ENCODE data around the gene PTPRD.

Gene PTPRD

GRCh38 chr9:8809741-8810140 lies 1803.1 kb downstream of the PTPRD start:
- no peak for DNase-seq (ENCODE audit: low read depth in 2 of 2, low spot score in 1 of 2)

GRCh38 chr9:8806150-8806549 lies 1806.7 kb downstream of the PTPRD start:
- DNase-seq (ENCODE audit: low read depth in 2 of 2, low spot score in 1 of 2): no peak

GRCh38 chr9:8804613-8805012 lies 1808.2 kb downstream of the PTPRD start:
- DNase-seq (ENCODE audit: low read depth in 2 of 2, low spot score in 1 of 2): no peak

- DNase-seq (ENCODE audit: low read depth in 2 of 2, low spot score in 1 of 2): no peak
These were observed 1810.6 kb downstream of the PTPRD start for GRCh38 chr9:8802242-8802641.

- no peak for DNase-seq (ENCODE audit: low read depth in 2 of 2, low spot score in 1 of 2)
These were observed 1812.6 kb downstream of the PTPRD start for GRCh38 chr9:8800196-8800595.

GRCh38 chr9:8799615-8800014 lies 1813.2 kb downstream of the PTPRD start:
- DNase-seq (ENCODE audit: low read depth in 2 of 2, low spot score in 1 of 2): no peak

- no peak for DNase-seq (ENCODE audit: low read depth in 2 of 2, low spot score in 1 of 2)
These were observed 1813.6 kb downstream of the PTPRD start for GRCh38 chr9:8799206-8799605.

- no peak for DNase-seq (ENCODE audit: low read depth in 2 of 2, low spot score in 1 of 2)
These were observed 1828.0 kb downstream of the PTPRD start for GRCh38 chr9:8784838-8785237.

GRCh38 chr9:8783941-8784340 lies 1828.9 kb downstream of the PTPRD start:
- no peak for DNase-seq (ENCODE audit: low read depth in 2 of 2, low spot score in 1 of 2)

- DNase-seq (ENCODE audit: low read depth in 2 of 2, low spot score in 1 of 2): no peak
These were observed 1830.6 kb downstream of the PTPRD start for GRCh38 chr9:8782237-8782636.

- DNase-seq (ENCODE audit: low read depth in 2 of 2, low spot score in 1 of 2): no peak
These were observed 1831.3 kb downstream of the PTPRD start for GRCh38 chr9:8781458-8781857.

- DNase-seq (ENCODE audit: low read depth in 2 of 2, low spot score in 1 of 2): no peak
These were observed 1832.4 kb downstream of the PTPRD start for GRCh38 chr9:8780386-8780785.

- no peak for DNase-seq (ENCODE audit: low read depth in 2 of 2, low spot score in 1 of 2)
These were observed 1833.3 kb downstream of the PTPRD start for GRCh38 chr9:8779478-8779877.

GRCh38 chr9:8778356-8778755 lies 1834.4 kb downstream of the PTPRD start:
- DNase-seq (ENCODE audit: low read depth in 2 of 2, low spot score in 1 of 2): no peak

- DNase-seq (ENCODE audit: low read depth in 2 of 2, low spot score in 1 of 2): no peak
These were observed 1840.5 kb downstream of the PTPRD start for GRCh38 chr9:8772302-8772701.

- no peak for DNase-seq (ENCODE audit: low read depth in 2 of 2, low spot score in 1 of 2)
These were observed 1843.6 kb downstream of the PTPRD start for GRCh38 chr9:8769153-8769552.

- DNase-seq (ENCODE audit: low read depth in 2 of 2, low spot score in 1 of 2): no peak
These were observed 1846.7 kb downstream of the PTPRD start for GRCh38 chr9:8766096-8766495.

GRCh38 chr9:8764051-8764450 lies 1848.8 kb downstream of the PTPRD start:
- DNase-seq (ENCODE audit: low read depth in 2 of 2, low spot score in 1 of 2): no peak

GRCh38 chr9:8762479-8763085 lies 1850.2 kb downstream of the PTPRD start:
- DNase-seq (ENCODE audit: low read depth in 2 of 2, low spot score in 1 of 2): no peak

GRCh38 chr9:8760000-8760767 lies 1852.6 kb downstream of the PTPRD start:
- DNase-seq (ENCODE audit: low read depth in 2 of 2, low spot score in 1 of 2): no peak

GRCh38 chr9:8757881-8758280 lies 1854.9 kb downstream of the PTPRD start:
- no peak for DNase-seq (ENCODE audit: low read depth in 2 of 2, low spot score in 1 of 2)

- no peak for DNase-seq (ENCODE audit: low read depth in 2 of 2, low spot score in 1 of 2)
These were observed 1858.1 kb downstream of the PTPRD start for GRCh38 chr9:8754751-8755150.

GRCh38 chr9:8751406-8751930 lies 1861.3 kb downstream of the PTPRD start:
- no peak for DNase-seq (ENCODE audit: low read depth in 2 of 2, low spot score in 1 of 2)

Data from stimulated activated CD8-positive, alpha-beta memory T cell treated with anti-CD3 and anti-CD28 coated beads, Interleukin-4, amount 100 ng/mL, for 1 hour (primary cell).